Measurements from ENCODE around the gene SLC9C1.
A peak's percentile ranks its signal among the peaks of the same experiment; 100 is the strongest.

Gene SLC9C1

GRCh38 chr3:112133626-112134334, 160.2 kb downstream of the SLC9C1 start:
- Histone ChIP-seq H3K4me1 (ENCODE audit: control insufficient read depth in 2 of 2, insufficient read depth in 2 of 2, low read length in 2 of 2) (peaks cover 0 to 5% of the 10 kb centered on the region in 2 donors), H3K36me3 (ENCODE audit: control insufficient read depth in 2 of 2, insufficient read depth in 2 of 2, low read length in 2 of 2) (peaks cover 0 to 2% of the 10 kb centered on the region in 2 donors), H3K27me3 (ENCODE audit: control insufficient read depth in 2 of 2, insufficient read depth in 2 of 2, low read length in 2 of 2) (no peaks in the 10 kb centered on the region), H3K9ac (ENCODE audit: low read depth in 1 of 2, low read length in 2 of 2) (no peak overlapping the region), H3K27ac (ENCODE audit: low read depth in 2 of 2, low read length in 2 of 2) (peak overlapping the region in 1 of 2 donors; percentile 39), H3K4me3 (ENCODE audit: low read length in 2 of 2) (no peak overlapping the region), H3K9me3 (ENCODE audit: control insufficient read depth in 2 of 2, low read length in 2 of 2) (no peaks in the 10 kb centered on the region)

GRCh38 chr3:112132975-112133448, 161.0 kb downstream of the SLC9C1 start, which contains the start of gene GCSAM:
TSS of gene GCSAM (minus strand) at chr3:112133248. CDS start at chr3:112133120, 128 bp downstream.
- peak within 1 kb of the TSS; percentile 38 to 39 for H3K27ac ChIP-seq (ENCODE audit: low read depth in 2 of 2, low read length in 2 of 2)
- H3K9me3 ChIP-seq (ENCODE audit: control insufficient read depth in 2 of 2, low read length in 2 of 2) = no peaks in the 10 kb centered on the region
- peak within 1 kb of the TSS; percentile 20 to 65 for H3K4me3 ChIP-seq (ENCODE audit: low read length in 2 of 2)
- no peaks in the 10 kb centered on the region for H3K27me3 ChIP-seq (ENCODE audit: control insufficient read depth in 2 of 2, insufficient read depth in 2 of 2, low read length in 2 of 2)
- H3K9ac ChIP-seq (ENCODE audit: low read depth in 1 of 2, low read length in 2 of 2) = peak within 1 kb of the TSS in 1 of 2 donors; percentile 0
- H3K4me1 ChIP-seq (ENCODE audit: control insufficient read depth in 2 of 2, insufficient read depth in 2 of 2, low read length in 2 of 2) = peaks cover 0 to 5% of the 10 kb centered on the region in 2 donors
- H3K36me3 ChIP-seq (ENCODE audit: control insufficient read depth in 2 of 2, insufficient read depth in 2 of 2, low read length in 2 of 2) = peaks cover 0 to 4% of the 10 kb centered on the region in 2 donors

GRCh38 chr3:112132554-112132953, 161.5 kb downstream of the SLC9C1 start:
- peaks cover 0 to 5% of the 10 kb centered on the region in 2 donors for H3K4me1 ChIP-seq (ENCODE audit: control insufficient read depth in 2 of 2, insufficient read depth in 2 of 2, low read length in 2 of 2)
- peaks cover 0 to 6% of the 10 kb centered on the region in 2 donors for H3K36me3 ChIP-seq (ENCODE audit: control insufficient read depth in 2 of 2, insufficient read depth in 2 of 2, low read length in 2 of 2)
- peak overlapping the region in 1 of 2 donors; percentile 0 for H3K9ac ChIP-seq (ENCODE audit: low read depth in 1 of 2, low read length in 2 of 2)
- peak overlapping the region; percentile 20 to 65 for H3K4me3 ChIP-seq (ENCODE audit: low read length in 2 of 2)
- H3K9me3 ChIP-seq (ENCODE audit: control insufficient read depth in 2 of 2, low read length in 2 of 2) = no peaks in the 10 kb centered on the region
- no peaks in the 10 kb centered on the region for H3K27me3 ChIP-seq (ENCODE audit: control insufficient read depth in 2 of 2, insufficient read depth in 2 of 2, low read length in 2 of 2)
- peak overlapping the region; percentile 38 to 39 for H3K27ac ChIP-seq (ENCODE audit: low read depth in 2 of 2, low read length in 2 of 2)

GRCh38 chr3:112132088-112132487, 161.9 kb downstream of the SLC9C1 start:
- H3K36me3 ChIP-seq (ENCODE audit: control insufficient read depth in 2 of 2, insufficient read depth in 2 of 2, low read length in 2 of 2) = peaks cover 0 to 6% of the 10 kb centered on the region in 2 donors
- no peak overlapping the region for H3K27ac ChIP-seq (ENCODE audit: low read depth in 2 of 2, low read length in 2 of 2)
- H3K4me3 ChIP-seq (ENCODE audit: low read length in 2 of 2) = no peak overlapping the region

GRCh38 chr3:112131111-112131510, 162.9 kb downstream of the SLC9C1 start:
- no peak overlapping the region for H3K27ac ChIP-seq (ENCODE audit: low read depth in 2 of 2, low read length in 2 of 2)
- no peaks in the 10 kb centered on the region for H3K9me3 ChIP-seq (ENCODE audit: control insufficient read depth in 2 of 2, low read length in 2 of 2)
- peaks cover 0 to 5% of the 10 kb centered on the region in 2 donors for H3K4me1 ChIP-seq (ENCODE audit: control insufficient read depth in 2 of 2, insufficient read depth in 2 of 2, low read length in 2 of 2)
- no peak overlapping the region for H3K4me3 ChIP-seq (ENCODE audit: low read length in 2 of 2)
- H3K36me3 ChIP-seq (ENCODE audit: control insufficient read depth in 2 of 2, insufficient read depth in 2 of 2, low read length in 2 of 2) = peaks cover 0 to 6% of the 10 kb centered on the region in 2 donors
- no peak overlapping the region for H3K9ac ChIP-seq (ENCODE audit: low read depth in 1 of 2, low read length in 2 of 2)
- H3K27me3 ChIP-seq (ENCODE audit: control insufficient read depth in 2 of 2, insufficient read depth in 2 of 2, low read length in 2 of 2) = no peaks in the 10 kb centered on the region

More at GRCh38 chr3:112132088-112132487, 161.9 kb downstream of the SLC9C1 start:
- H3K27me3 ChIP-seq (ENCODE audit: control insufficient read depth in 2 of 2, insufficient read depth in 2 of 2, low read length in 2 of 2) = no peaks in the 10 kb centered on the region
- H3K4me1 ChIP-seq (ENCODE audit: control insufficient read depth in 2 of 2, insufficient read depth in 2 of 2, low read length in 2 of 2) = peaks cover 0 to 5% of the 10 kb centered on the region in 2 donors
- no peaks in the 10 kb centered on the region for H3K9me3 ChIP-seq (ENCODE audit: control insufficient read depth in 2 of 2, low read length in 2 of 2)
- H3K9ac ChIP-seq (ENCODE audit: low read depth in 1 of 2, low read length in 2 of 2) = no peak overlapping the region

GRCh38 chr3:112130638-112130993, 163.4 kb downstream of the SLC9C1 start:
- no peak overlapping the region for H3K9ac ChIP-seq (ENCODE audit: low read depth in 1 of 2, low read length in 2 of 2)
- H3K36me3 ChIP-seq (ENCODE audit: control insufficient read depth in 2 of 2, insufficient read depth in 2 of 2, low read length in 2 of 2) = peaks cover 0 to 6% of the 10 kb centered on the region in 2 donors
- no peak overlapping the region for H3K27ac ChIP-seq (ENCODE audit: low read depth in 2 of 2, low read length in 2 of 2)
- no peaks in the 10 kb centered on the region for H3K27me3 ChIP-seq (ENCODE audit: control insufficient read depth in 2 of 2, insufficient read depth in 2 of 2, low read length in 2 of 2)
- H3K9me3 ChIP-seq (ENCODE audit: control insufficient read depth in 2 of 2, low read length in 2 of 2) = no peaks in the 10 kb centered on the region
- no peak overlapping the region for H3K4me3 ChIP-seq (ENCODE audit: low read length in 2 of 2)
- peaks cover 0 to 5% of the 10 kb centered on the region in 2 donors for H3K4me1 ChIP-seq (ENCODE audit: control insufficient read depth in 2 of 2, insufficient read depth in 2 of 2, low read length in 2 of 2)

- H3K9ac ChIP-seq (ENCODE audit: low read depth in 1 of 2, low read length in 2 of 2) = no peak overlapping the region
- H3K9me3 ChIP-seq (ENCODE audit: control insufficient read depth in 2 of 2, low read length in 2 of 2) = no peaks in the 10 kb centered on the region
- H3K4me1 ChIP-seq (ENCODE audit: control insufficient read depth in 2 of 2, insufficient read depth in 2 of 2, low read length in 2 of 2) = peaks cover 0 to 5% of the 10 kb centered on the region in 2 donors
- H3K27ac ChIP-seq (ENCODE audit: low read depth in 2 of 2, low read length in 2 of 2) = no peak overlapping the region
- H3K36me3 ChIP-seq (ENCODE audit: control insufficient read depth in 2 of 2, insufficient read depth in 2 of 2, low read length in 2 of 2) = peaks cover 0 to 6% of the 10 kb centered on the region in 2 donors
- no peak overlapping the region for H3K4me3 ChIP-seq (ENCODE audit: low read length in 2 of 2)
- H3K27me3 ChIP-seq (ENCODE audit: control insufficient read depth in 2 of 2, insufficient read depth in 2 of 2, low read length in 2 of 2) = no peaks in the 10 kb centered on the region
Observed at GRCh38 chr3:112129925-112130637, 163.9 kb downstream of the SLC9C1 start.

- peak overlapping the region in 1 of 2 donors; percentile 3 for H3K27ac ChIP-seq (ENCODE audit: low read depth in 2 of 2, low read length in 2 of 2)
- no peak overlapping the region for H3K4me3 ChIP-seq (ENCODE audit: low read length in 2 of 2)
- H3K9me3 ChIP-seq (ENCODE audit: control insufficient read depth in 2 of 2, low read length in 2 of 2) = no peaks in the 10 kb centered on the region
- peaks cover 0 to 6% of the 10 kb centered on the region in 2 donors for H3K36me3 ChIP-seq (ENCODE audit: control insufficient read depth in 2 of 2, insufficient read depth in 2 of 2, low read length in 2 of 2)
- no peak overlapping the region for H3K9ac ChIP-seq (ENCODE audit: low read depth in 1 of 2, low read length in 2 of 2)
- peaks cover 0 to 3% of the 10 kb centered on the region in 2 donors for H3K4me1 ChIP-seq (ENCODE audit: control insufficient read depth in 2 of 2, insufficient read depth in 2 of 2, low read length in 2 of 2)
- no peaks in the 10 kb centered on the region for H3K27me3 ChIP-seq (ENCODE audit: control insufficient read depth in 2 of 2, insufficient read depth in 2 of 2, low read length in 2 of 2)
Observed at GRCh38 chr3:112128843-112129727, 164.9 kb downstream of the SLC9C1 start.

- Histone ChIP-seq H3K9ac (ENCODE audit: low read depth in 1 of 2, low read length in 2 of 2) (no peak overlapping the region), H3K27me3 (ENCODE audit: control insufficient read depth in 2 of 2, insufficient read depth in 2 of 2, low read length in 2 of 2) (no peaks in the 10 kb centered on the region), H3K4me1 (ENCODE audit: control insufficient read depth in 2 of 2, insufficient read depth in 2 of 2, low read length in 2 of 2) (no peaks in the 10 kb centered on the region), H3K9me3 (ENCODE audit: control insufficient read depth in 2 of 2, low read length in 2 of 2) (no peaks in the 10 kb centered on the region), H3K4me3 (ENCODE audit: low read length in 2 of 2) (peak overlapping the region in 1 of 2 donors; percentile 34), H3K27ac (ENCODE audit: low read depth in 2 of 2, low read length in 2 of 2) (peak overlapping the region in 1 of 2 donors; percentile 53), H3K36me3 (ENCODE audit: control insufficient read depth in 2 of 2, insufficient read depth in 2 of 2, low read length in 2 of 2) (peaks cover 3 to 6% of the 10 kb centered on the region in 2 donors)
Observed at GRCh38 chr3:112127522-112128494, 166.2 kb downstream of the SLC9C1 start.

All from mucosa of rectum (tissue), 2 donors.